NB4 (cell line): ENCODE results near the gene REELD1.

Source experiments
- DNase-seq: peaks from one replicate; pipeline ENCODE4 v3.0.0; 2010; ENCODE audit warnings: low read depth
- H3K4me3 ChIP-seq: one replicate; pipeline ENCODE4 v1.5.1; 2011; ENCODE audit warnings: mild to moderate bottlenecking, low read depth, low read length, moderate library complexity
- CTCF ChIP-seq: IDR thresholded peaks from one replicate; pipeline ENCODE4 v1.5.1; 2012; ENCODE audit warnings: low read depth, low read length
- MYC ChIP-seq: IDR thresholded peaks from 2 replicates; pipeline ENCODE4 v1.6.1; 2011; ENCODE audit warnings: low read depth, low read length
- POLR2A ChIP-seq: IDR thresholded peaks from 2 replicates; pipeline ENCODE4 v1.6.1; 2011; ENCODE audit warnings: mild to moderate bottlenecking; ENCODE audit not compliant: insufficient read length; ENCODE audit errors: extremely low read depth
- TF ChIP-seq, protein P1 (sequence below): IDR thresholded peaks from 2 replicates; pipeline ENCODE4 v1.6.1; 2011; ENCODE audit warnings: low read depth, low read length

REELD1 gene

DNA sequence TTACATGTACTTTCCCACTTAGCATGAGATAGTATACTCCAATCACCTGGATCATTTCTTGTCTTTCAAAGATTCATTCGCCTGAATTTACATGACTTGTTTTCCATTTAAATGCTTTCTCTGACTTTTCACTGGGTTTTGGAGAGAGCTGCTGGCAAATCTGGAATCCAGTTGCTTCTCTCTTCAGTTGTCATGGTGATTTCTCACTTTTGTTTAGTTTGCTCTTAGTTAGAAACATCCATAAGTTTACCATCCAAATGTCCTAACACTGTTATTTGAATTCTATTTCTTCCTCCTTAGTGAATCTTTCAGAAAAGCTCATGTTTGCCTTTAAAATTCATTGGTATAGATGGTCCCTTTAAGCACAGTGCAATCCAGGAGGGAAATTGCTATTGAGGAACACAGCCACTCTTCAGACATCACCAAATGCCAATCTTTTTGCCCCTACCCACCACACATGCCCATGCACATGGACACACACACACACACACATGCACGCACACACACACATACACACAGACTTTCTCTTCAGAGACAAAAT is 51.7 kb downstream of the REELD1 start:
- DNase-seq: no peak
- TF ChIP-seq CTCF: no peak
- TF ChIP-seq, protein P1, sequence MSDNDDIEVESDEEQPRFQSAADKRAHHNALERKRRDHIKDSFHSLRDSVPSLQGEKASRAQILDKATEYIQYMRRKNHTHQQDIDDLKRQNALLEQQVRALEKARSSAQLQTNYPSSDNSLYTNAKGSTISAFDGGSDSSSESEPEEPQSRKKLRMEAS: no peak
- TF ChIP-seq POLR2A: no peak
- TF ChIP-seq MYC: no peak
- no peak overlapping the region for H3K4me3 ChIP-seq

- no peak for DNase-seq
- H3K4me3 ChIP-seq: no peak overlapping the region
- no peak for TF ChIP-seq CTCF
- no peak for TF ChIP-seq MYC
- no peak for TF ChIP-seq POLR2A
- TF ChIP-seq, protein P1: no peak
Measured at GRCh38 chr4:146267826-146268225, 53.5 kb downstream of the REELD1 start.

GRCh38 chr4:146269228-146269653 is 54.9 kb downstream of the REELD1 start:
- no peak overlapping the region for H3K4me3 ChIP-seq
- no peak for DNase-seq
- TF ChIP-seq, protein P1: no peak
- TF ChIP-seq MYC: no peak
- TF ChIP-seq CTCF: no peak
- TF ChIP-seq POLR2A: no peak

DNA sequence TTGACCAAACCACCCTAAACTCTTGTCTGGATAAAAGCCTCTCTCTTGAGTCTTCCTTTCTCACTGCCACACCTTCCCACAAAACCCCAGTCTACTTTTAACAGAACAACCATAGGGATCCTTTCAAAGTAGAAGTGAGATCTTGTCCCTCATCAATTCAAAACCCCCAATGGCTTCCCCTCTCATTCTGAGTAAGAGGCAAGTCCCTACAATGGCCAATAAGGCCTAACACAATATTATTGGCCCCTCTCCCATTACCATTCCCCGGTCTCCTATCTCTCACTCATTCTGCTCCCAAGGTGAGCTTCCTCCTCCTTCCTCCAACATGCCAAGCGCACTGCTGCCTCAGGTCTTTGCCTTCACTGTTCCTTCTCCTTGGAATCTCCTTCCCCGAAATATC is 57.1 kb downstream of the REELD1 start:
- no peak overlapping the region for H3K4me3 ChIP-seq
- DNase-seq: no peak
- TF ChIP-seq MYC (no peak), POLR2A (no peak), CTCF (no peak)
- TF ChIP-seq, protein P1: no peak

- no peak overlapping the region for H3K4me3 ChIP-seq
- TF ChIP-seq, protein P1: no peak
- no peak for TF ChIP-seq CTCF
- no peak for TF ChIP-seq POLR2A
- no peak for TF ChIP-seq MYC
Measured at GRCh38 chr4:146273204-146273901, 59.0 kb downstream of the REELD1 start.

More at GRCh38 chr4:146273204-146273901, 59.0 kb downstream of the REELD1 start:
- no peak for DNase-seq
